Measurements from ENCODE around the gene FARP2.

The FARP2 gene

DNA sequence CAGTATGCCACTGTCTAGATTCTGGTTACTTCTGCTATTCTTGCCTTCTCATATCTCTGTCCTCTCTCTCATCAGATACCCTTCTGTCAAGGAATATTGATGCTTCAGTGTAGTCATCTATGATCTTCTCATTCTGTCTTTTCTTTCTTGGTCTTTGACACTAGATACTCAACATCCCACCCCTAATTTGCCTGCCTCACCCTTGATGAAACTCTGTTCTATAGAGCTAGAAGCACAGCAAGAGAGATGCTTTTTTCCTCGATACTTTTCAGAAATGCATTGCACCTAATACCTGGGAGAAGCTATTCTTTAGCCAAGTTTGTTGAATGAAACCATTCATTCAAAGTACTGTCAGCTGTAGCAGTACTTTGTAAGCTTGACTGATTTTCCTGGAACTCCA, 30.8 kb upstream of the FARP2 start:
- no peak overlapping the region for H3K4me3 ChIP-seq (ENCODE audit: control insufficient read depth, low read depth, low read length)
- no peak for DNase-seq (ENCODE audit: low read depth)
- TF ChIP-seq, protein P1, sequence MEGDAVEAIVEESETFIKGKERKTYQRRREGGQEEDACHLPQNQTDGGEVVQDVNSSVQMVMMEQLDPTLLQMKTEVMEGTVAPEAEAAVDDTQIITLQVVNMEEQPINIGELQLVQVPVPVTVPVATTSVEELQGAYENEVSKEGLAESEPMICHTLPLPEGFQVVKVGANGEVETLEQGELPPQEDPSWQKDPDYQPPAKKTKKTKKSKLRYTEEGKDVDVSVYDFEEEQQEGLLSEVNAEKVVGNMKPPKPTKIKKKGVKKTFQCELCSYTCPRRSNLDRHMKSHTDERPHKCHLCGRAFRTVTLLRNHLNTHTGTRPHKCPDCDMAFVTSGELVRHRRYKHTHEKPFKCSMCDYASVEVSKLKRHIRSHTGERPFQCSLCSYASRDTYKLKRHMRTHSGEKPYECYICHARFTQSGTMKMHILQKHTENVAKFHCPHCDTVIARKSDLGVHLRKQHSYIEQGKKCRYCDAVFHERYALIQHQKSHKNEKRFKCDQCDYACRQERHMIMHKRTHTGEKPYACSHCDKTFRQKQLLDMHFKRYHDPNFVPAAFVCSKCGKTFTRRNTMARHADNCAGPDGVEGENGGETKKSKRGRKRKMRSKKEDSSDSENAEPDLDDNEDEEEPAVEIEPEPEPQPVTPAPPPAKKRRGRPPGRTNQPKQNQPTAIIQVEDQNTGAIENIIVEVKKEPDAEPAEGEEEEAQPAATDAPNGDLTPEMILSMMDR (IDR thresholded peaks at IDR 0.05; ENCODE audit: control insufficient read depth, insufficient read depth, low read depth, low read length, missing control alignments) = no peak

GRCh38 chr2:241329669-241330615, 26.1 kb upstream of the FARP2 start:
- TF ChIP-seq, protein P1 (IDR thresholded peaks at IDR 0.05; ENCODE audit: control insufficient read depth, insufficient read depth, low read depth, low read length, missing control alignments) = no peak
- DNase-seq (ENCODE audit: low read depth) = no peak
- no peak overlapping the region for H3K4me3 ChIP-seq (ENCODE audit: control insufficient read depth, low read depth, low read length)

- TF ChIP-seq, protein P1 (IDR thresholded peaks at IDR 0.05; ENCODE audit: control insufficient read depth, insufficient read depth, low read depth, low read length, missing control alignments) = no peak
- no peak overlapping the region for H3K4me3 ChIP-seq (ENCODE audit: control insufficient read depth, low read depth, low read length)
- DNase-seq (ENCODE audit: low read depth) = no peak
Observed at GRCh38 chr2:241330616-241330981, 25.5 kb upstream of the FARP2 start.

DNA sequence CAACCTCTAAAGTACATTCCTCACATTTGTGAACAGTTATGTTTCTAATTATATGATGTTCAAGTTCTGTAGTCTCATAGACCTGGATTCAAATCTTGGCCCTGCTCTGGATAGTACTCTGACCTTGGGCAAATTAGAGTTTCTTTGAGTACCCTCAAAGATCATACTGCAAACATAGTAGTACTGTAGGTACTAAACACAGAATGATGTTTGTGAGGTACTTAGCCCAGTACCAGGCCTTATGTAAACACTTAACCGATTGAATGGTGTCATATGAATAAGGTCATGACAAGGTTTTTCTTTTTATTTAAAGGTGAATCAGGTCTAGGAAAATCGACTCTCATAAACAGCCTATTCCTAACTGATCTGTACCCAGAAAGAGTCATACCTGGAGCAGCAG, 21.3 kb upstream of the FARP2 start:
- DNase-seq (ENCODE audit: low read depth) = no peak
- no peak overlapping the region for H3K4me3 ChIP-seq (ENCODE audit: control insufficient read depth, low read depth, low read length)
- TF ChIP-seq, protein P1 (IDR thresholded peaks at IDR 0.05; ENCODE audit: control insufficient read depth, insufficient read depth, low read depth, low read length, missing control alignments) = no peak

- DNase-seq (ENCODE audit: low read depth) = no peak
- TF ChIP-seq, protein P1 (IDR thresholded peaks at IDR 0.05; ENCODE audit: control insufficient read depth, insufficient read depth, low read depth, low read length, missing control alignments) = no peak
- no peak overlapping the region for H3K4me3 ChIP-seq (ENCODE audit: control insufficient read depth, low read depth, low read length)
Observed at GRCh38 chr2:241339839-241340630, 16.1 kb upstream of the FARP2 start.

- TF ChIP-seq, protein P1 (IDR thresholded peaks at IDR 0.05; ENCODE audit: control insufficient read depth, insufficient read depth, low read depth, low read length, missing control alignments) = no peak
- no peak overlapping the region for H3K4me3 ChIP-seq (ENCODE audit: control insufficient read depth, low read depth, low read length)
- DNase-seq (ENCODE audit: low read depth) = no peak
Observed at GRCh38 chr2:241340631-241341163, 15.4 kb upstream of the FARP2 start.
